HEK293 (cell line): Measurements from ENCODE around the gene TULP1.

Experiments used
- CTCF ChIA-PET: fragments of 350-600 bp; formaldehyde crosslinking; extraction: SDS; loops from one replicate; lab custom pipeline; 2021; ENCODE audit warnings: antibody characterized with exemption; lab: Yijun Ruan, JAX
- POLR2A ChIA-PET: fragments of 300-600 bp; formaldehyde crosslinking; extraction: SDS; loops from one replicate; lab custom pipeline; 2020; ENCODE audit warnings: antibody characterized with exemption, inconsistent platforms; lab: Yijun Ruan, JAX
- H3K27ac ChIP-seq: fragments of 200-500 bp; sonication (Bioruptor generic); 2 replicates; pipeline ENCODE4 v1.5.1; 2014; ENCODE audit warnings: low read depth, low read length, control low read depth, inconsistent platforms; ENCODE audit errors: extremely low read depth
- H3K36me3 ChIP-seq, 2 experiments: fragments of 200-500 bp in 1 of 2; sonication (Bioruptor generic) in 1 of 2; 1 replicate in 1 of 2; 2 replicates in 1 of 2; pipeline ENCODE4 v1.5.1; 2014 to 2017; ENCODE audit warnings: inconsistent platforms in 2 of 2, low read length in 2 of 2; ENCODE audit not compliant: control insufficient read depth in 2 of 2, insufficient read depth in 1 of 2
- H3K4me1 ChIP-seq: fragments of 200-500 bp; sonication (Bioruptor generic); 2 replicates; pipeline ENCODE4 v1.5.1; 2014; ENCODE audit warnings: mild to moderate bottlenecking, low read length, inconsistent platforms; ENCODE audit not compliant: control insufficient read depth, insufficient read depth
- H3K4me3 ChIP-seq: 2 replicates; pipeline ENCODE4 v1.5.1; 2011; ENCODE audit warnings: low read depth, mild to moderate bottlenecking, control low read depth, low read length, moderate library complexity
- H3K9me3 ChIP-seq: fragments of 200-500 bp; sonication (Bioruptor generic); 2 replicates; pipeline ENCODE4 v1.5.1; 2014; ENCODE audit warnings: low read depth, low read length, inconsistent platforms; ENCODE audit not compliant: control insufficient read depth, insufficient read depth
- ATF2 ChIP-seq: fragments of 450-650 bp; formaldehyde crosslinking; IDR thresholded peaks from 2 replicates; pipeline ENCODE4 v1.5.1; 2016; ENCODE audit warnings: missing biosample characterization, missing genetic modification characterization, low read depth
- GLIS1 ChIP-seq: fragments of 450-650 bp; formaldehyde crosslinking; IDR thresholded peaks from 2 replicates; pipeline ENCODE4 v1.5.1; 2016; ENCODE audit warnings: missing biosample characterization, missing genetic modification characterization
- MEIS1 ChIP-seq: sonication (generic); formaldehyde crosslinking; IDR thresholded peaks from 2 replicates; pipeline ENCODE4 v1.8.1; 2022; ENCODE audit warnings: missing genetic modification reagents, mild to moderate bottlenecking, borderline replicate concordance
- PRDM1 ChIP-seq: fragments of 450-650 bp; formaldehyde crosslinking; IDR thresholded peaks from 2 replicates; pipeline ENCODE4; 2016; ENCODE audit warnings: missing biosample characterization, missing genetic modification characterization
- SP2 ChIP-seq: fragments of 450-650 bp; formaldehyde crosslinking; IDR thresholded peaks from 2 replicates; pipeline ENCODE4 v1.5.1; 2016; ENCODE audit warnings: missing biosample characterization, missing genetic modification characterization
- ZBTB48 ChIP-seq: fragments of 450-650 bp; formaldehyde crosslinking; IDR thresholded peaks from 2 replicates; pipeline ENCODE4 v1.5.1; 2016; ENCODE audit warnings: missing biosample characterization, missing genetic modification characterization
- ZFHX2 ChIP-seq: fragments of 450-650 bp; formaldehyde crosslinking; conservative IDR thresholded peaks from 2 replicates; pipeline ENCODE4 v1.5.1; 2016; ENCODE audit warnings: missing biosample characterization, missing genetic modification characterization
- ZNF324 ChIP-seq: fragments of 450-650 bp; formaldehyde crosslinking; IDR thresholded peaks from 2 replicates; pipeline ENCODE4 v1.5.1; 2016; ENCODE audit warnings: missing biosample characterization, missing genetic modification characterization
- ZNF48 ChIP-seq: fragments of 450-650 bp; formaldehyde crosslinking; IDR thresholded peaks from 2 replicates; pipeline ENCODE4 v1.5.1; 2016; ENCODE audit warnings: missing biosample characterization, missing genetic modification characterization
- ZNF548 ChIP-seq: fragments of 450-650 bp; formaldehyde crosslinking; IDR thresholded peaks from 2 replicates; pipeline ENCODE4 v1.5.1; 2016; ENCODE audit warnings: missing biosample characterization, missing genetic modification characterization
- ZNF555 ChIP-seq: fragments of 450-650 bp; formaldehyde crosslinking; conservative IDR thresholded peaks from 2 replicates; pipeline ENCODE4 v1.5.1; 2017; ENCODE audit warnings: missing biosample characterization, mild to moderate bottlenecking, missing genetic modification characterization, inconsistent platforms
- ZNF585B ChIP-seq: fragments of 450-650 bp; formaldehyde crosslinking; IDR thresholded peaks from 2 replicates; pipeline ENCODE4 v1.5.1; 2016; ENCODE audit warnings: missing biosample characterization, missing genetic modification characterization
- ZNF692 ChIP-seq: fragments of 450-650 bp; formaldehyde crosslinking; IDR thresholded peaks from 2 replicates; pipeline ENCODE4 v1.5.1; 2016; ENCODE audit warnings: missing biosample characterization, missing genetic modification characterization
- ZNF792 ChIP-seq: fragments of 450-650 bp; formaldehyde crosslinking; IDR thresholded peaks from 2 replicates; pipeline ENCODE4 v1.5.1; 2016; ENCODE audit warnings: missing biosample characterization, missing genetic modification characterization

TULP1 gene

GRCh38 chr6:35483893-35484645 lies 28.6 kb downstream of the TULP1 start (continued):
- TF ChIP-seq ZNF548 (tag by site-specific recombination) = no peak
- TF ChIP-seq ZNF555 (tag by site-specific recombination) = no peak
- no peak for TF ChIP-seq SP2 (tag by site-specific recombination)
- no peak for TF ChIP-seq ZNF324 (tag by site-specific recombination)
- no peak for TF ChIP-seq PRDM1 (tag by site-specific recombination)
- no peak for TF ChIP-seq ZNF792 (tag by site-specific recombination)
- no peak for TF ChIP-seq MEIS1 (CRISPR knock-in tag)

- ChIA-PET CTCF (no interaction called here), POLR2A (interaction anchor here (15.4 kb wide), 1 partner anchor 11 kb away, joined by 198 read pairs; the partner anchor contains the start of gene RPL10A)
- Histone ChIP-seq H3K27ac (no peak overlapping the region), H3K36me3 (peaks cover 0 to 25% of the 10 kb centered on the region in 2 experiments; a peak in 1 of 3 replicates), H3K9me3 (no peaks in the 10 kb centered on the region), H3K4me1 (peaks cover 4% of the 10 kb centered on the region), H3K4me3 (no peak overlapping the region)
- TF ChIP-seq ZNF585B (tag by site-specific recombination) = no peak
- 0 out of 2 replicates have a peak, but pooled peaks have one; percentile 15 for TF ChIP-seq ZNF692 (tag by site-specific recombination)
- peak; percentile 28; the same call in 1 of the 2 replicates for TF ChIP-seq SP2 (tag by site-specific recombination)
- TF ChIP-seq, all 188 proteins: peak for 2
Observed at GRCh38 chr6:35483490-35483889, 29.2 kb downstream of the TULP1 start.

GRCh38 chr6:35483062-35483461 lies 29.6 kb downstream of the TULP1 start:
- no peaks in the 10 kb centered on the region; the same call in 1 of the 2 replicates for H3K4me1 ChIP-seq
- CTCF ChIA-PET = interaction anchor here (0.8 to 1.4 kb wide), 3 partner anchors 10 to 38 kb away, joined by 3 to 5 read pairs (median 3); no protein-coding TSS in a partner anchor
- TF ChIP-seq ZBTB48 (tag by site-specific recombination) (peak; percentile 37; the same call in 1 of the 2 replicates), ATF2 (no peak), ZFHX2 (tag by site-specific recombination) (peak; percentile 26; the same call in 1 of the 2 replicates)
- TF ChIP-seq, all 188 proteins: peak for 2
- Histone ChIP-seq H3K4me3 (no peak overlapping the region), H3K27ac (no peak overlapping the region), H3K36me3 (peaks cover 0 to 29% of the 10 kb centered on the region in 2 experiments; a peak in 1 of 3 replicates), H3K9me3 (no peaks in the 10 kb centered on the region)
- POLR2A ChIA-PET = interaction anchor here (15.4 kb wide), 1 partner anchor 11 kb away, joined by 198 read pairs; the partner anchor contains the start of gene RPL10A

- Histone ChIP-seq H3K27ac (no peak overlapping the region), H3K9me3 (no peaks in the 10 kb centered on the region), H3K4me3 (no peak overlapping the region), H3K36me3 (peaks cover 0 to 31% of the 10 kb centered on the region in 2 experiments; a peak in 1 of 3 replicates), H3K4me1 (no peaks in the 10 kb centered on the region)
- POLR2A ChIA-PET = interaction anchor here (1.5 to 15.4 kb wide), 2 partner anchors 9 to 16 kb away, joined by 4 to 198 read pairs; partner anchors contain the start of genes RPL10A and TEAD3
- CTCF ChIA-PET = interaction anchor here (0.8 to 0.9 kb wide), 2 partner anchors 14 to 640 kb away, joined by 3 read pairs; no protein-coding TSS in a partner anchor
- TF ChIP-seq GLIS1 (tag by site-specific recombination) (peak; percentile 55), ZNF48 (tag by site-specific recombination) (no peak)
Observed at GRCh38 chr6:35481226-35481625, 31.5 kb downstream of the TULP1 start.
